DND-41 (cell line): Measurements from ENCODE around the gene MTG2.

ENCODE experiments used
- ATAC-seq: fragments of 200-7000 bp; cut with Tn5 transposase; 3 replicates; pipeline ENCODE4 v1.9.1; 2021; ENCODE audit warnings: low read depth; ENCODE audit not compliant: insufficient read depth
- DNase-seq: peaks from one replicate; pipeline ENCODE4 v3.0.0-alpha.2; 2020
- H2AFZ ChIP-seq: 2 replicates; pipeline ENCODE4 v1.6.0; 2012; ENCODE audit warnings: low read depth, low read length
- H3K27ac ChIP-seq: 2 replicates; pipeline ENCODE4 v1.5.1; 2012; ENCODE audit warnings: low read length, inconsistent platforms
- H3K27me3 ChIP-seq: fragments of 200-600 bp; sonication (generic); 2 replicates; pipeline ENCODE4 v1.6.0; 2012; ENCODE audit warnings: low read length, mild to moderate bottlenecking, inconsistent platforms; ENCODE audit not compliant: insufficient read depth, poor library complexity
- H3K36me3 ChIP-seq: 2 replicates; pipeline ENCODE4 v1.5.1; 2012; ENCODE audit warnings: low read length, inconsistent platforms; ENCODE audit not compliant: insufficient read depth
- H3K4me1 ChIP-seq: 2 replicates; pipeline ENCODE4 v1.5.1; 2012; ENCODE audit warnings: mild to moderate bottlenecking, low read length; ENCODE audit not compliant: insufficient read depth
- H3K4me2 ChIP-seq: 2 replicates; pipeline ENCODE4 v1.6.0; 2012; ENCODE audit warnings: mild to moderate bottlenecking, moderate library complexity, low read length, inconsistent platforms; ENCODE audit not compliant: insufficient read depth
- H3K4me3 ChIP-seq, 2 experiments: fragments of 200-600 bp in 1 of 2; shearing (Covaris generic) in 1 of 2; 2 replicates each; pipeline ENCODE4 v1.5.1; 2012 to 2016; ENCODE audit warnings: inconsistent platforms in 2 of 2, low read length in 2 of 2, mild to moderate bottlenecking in 2 of 2, low read depth in 1 of 2, moderate library complexity in 1 of 2
- H3K79me2 ChIP-seq: 2 replicates; pipeline ENCODE4 v1.6.0; 2012; ENCODE audit warnings: low read length, inconsistent platforms; ENCODE audit not compliant: insufficient read depth
- H3K9ac ChIP-seq: 2 replicates; pipeline ENCODE4 v1.6.0; 2012; ENCODE audit warnings: low read depth, mild to moderate bottlenecking, inconsistent platforms, low read length, moderate library complexity
- H3K9me3 ChIP-seq: 2 replicates; pipeline ENCODE4 v1.5.1; 2012; ENCODE audit warnings: low read length, moderate library complexity, mild to moderate bottlenecking, inconsistent platforms; ENCODE audit not compliant: insufficient read depth, severe bottlenecking
- H4K20me1 ChIP-seq: 2 replicates; pipeline ENCODE4 v1.6.0; 2012; ENCODE audit warnings: low read length; ENCODE audit not compliant: insufficient read depth
- EZH2 ChIP-seq: IDR thresholded peaks from 3 replicates; pipeline ENCODE4 v1.6.1; 2012; ENCODE audit warnings: borderline replicate concordance, low read depth, mild to moderate bottlenecking, moderate library complexity, low read length, inconsistent platforms; ENCODE audit not compliant: severe bottlenecking
- TF ChIP-seq, protein P1 (sequence below): IDR thresholded peaks from 2 replicates; pipeline ENCODE4 v1.5.1; 2012; ENCODE audit warnings: borderline replicate concordance, low read length, moderate library complexity, mild to moderate bottlenecking; ENCODE audit not compliant: poor library complexity, severe bottlenecking; ENCODE audit errors: extremely low read depth

MTG2 gene

DNA sequence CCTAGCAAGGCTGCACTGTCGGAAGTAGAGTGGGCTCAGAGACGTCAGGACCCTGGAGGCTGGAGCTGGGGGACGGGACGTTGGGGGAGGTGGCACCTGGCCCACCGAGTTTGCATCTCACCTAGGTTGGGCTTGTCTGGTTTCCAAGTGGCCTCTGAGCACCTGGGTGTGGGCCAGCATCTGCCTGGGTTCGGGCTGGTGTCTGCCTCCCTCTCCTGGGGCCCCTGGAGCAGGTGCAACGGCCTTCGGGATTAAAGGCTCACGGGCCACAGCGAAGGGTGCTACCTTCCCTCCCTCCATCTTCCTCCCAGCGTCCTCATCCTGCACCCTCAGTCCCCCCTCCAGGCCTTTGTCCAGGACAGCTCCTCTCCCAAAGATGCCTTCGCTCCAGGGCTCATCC, 31.2 kb downstream of the MTG2 start:
- DNase-seq (no peak), ATAC-seq (no peak)
- H3K27me3 ChIP-seq: peaks cover 3% of the 10 kb centered on the region
- H3K79me2 ChIP-seq: no peaks in the 10 kb centered on the region
- peaks cover 48% of the 10 kb centered on the region for H4K20me1 ChIP-seq
- H3K27ac ChIP-seq: no peak overlapping the region
- no peak for TF ChIP-seq EZH2
- TF ChIP-seq, protein P1, sequence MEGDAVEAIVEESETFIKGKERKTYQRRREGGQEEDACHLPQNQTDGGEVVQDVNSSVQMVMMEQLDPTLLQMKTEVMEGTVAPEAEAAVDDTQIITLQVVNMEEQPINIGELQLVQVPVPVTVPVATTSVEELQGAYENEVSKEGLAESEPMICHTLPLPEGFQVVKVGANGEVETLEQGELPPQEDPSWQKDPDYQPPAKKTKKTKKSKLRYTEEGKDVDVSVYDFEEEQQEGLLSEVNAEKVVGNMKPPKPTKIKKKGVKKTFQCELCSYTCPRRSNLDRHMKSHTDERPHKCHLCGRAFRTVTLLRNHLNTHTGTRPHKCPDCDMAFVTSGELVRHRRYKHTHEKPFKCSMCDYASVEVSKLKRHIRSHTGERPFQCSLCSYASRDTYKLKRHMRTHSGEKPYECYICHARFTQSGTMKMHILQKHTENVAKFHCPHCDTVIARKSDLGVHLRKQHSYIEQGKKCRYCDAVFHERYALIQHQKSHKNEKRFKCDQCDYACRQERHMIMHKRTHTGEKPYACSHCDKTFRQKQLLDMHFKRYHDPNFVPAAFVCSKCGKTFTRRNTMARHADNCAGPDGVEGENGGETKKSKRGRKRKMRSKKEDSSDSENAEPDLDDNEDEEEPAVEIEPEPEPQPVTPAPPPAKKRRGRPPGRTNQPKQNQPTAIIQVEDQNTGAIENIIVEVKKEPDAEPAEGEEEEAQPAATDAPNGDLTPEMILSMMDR: no peak
- no peaks in the 10 kb centered on the region for H3K36me3 ChIP-seq
- H2AFZ ChIP-seq: no peak overlapping the region
- H3K4me3 ChIP-seq: no peak overlapping the region
- H3K4me2 ChIP-seq: no peak overlapping the region
- no peak overlapping the region for H3K9ac ChIP-seq
- no peaks in the 10 kb centered on the region for H3K9me3 ChIP-seq
- H3K4me1 ChIP-seq: no peaks in the 10 kb centered on the region

GRCh38 chr20:62215020-62215990, 32.5 kb downstream of the MTG2 start:
- Histone ChIP-seq H3K27ac (no peak overlapping the region), H4K20me1 (peaks cover 45% of the 10 kb centered on the region), H2AFZ (no peak overlapping the region), H3K4me1 (peaks cover 3% of the 10 kb centered on the region), H3K4me2 (no peak overlapping the region), H3K4me3 (no peak overlapping the region), H3K9ac (no peak overlapping the region), H3K79me2 (no peaks in the 10 kb centered on the region), H3K27me3 (peaks cover 3% of the 10 kb centered on the region), H3K9me3 (no peaks in the 10 kb centered on the region), H3K36me3 (no peaks in the 10 kb centered on the region)
- no peak for DNase-seq
- no peak for TF ChIP-seq EZH2
- TF ChIP-seq, protein P1: no peak
- ATAC-seq: no peak

- Histone ChIP-seq H3K27me3 (peaks cover 4% of the 10 kb centered on the region), H3K9ac (no peak overlapping the region), H3K79me2 (no peaks in the 10 kb centered on the region), H3K9me3 (no peaks in the 10 kb centered on the region), H3K4me3 (no peak overlapping the region), H3K4me1 (peaks cover 6% of the 10 kb centered on the region), H2AFZ (no peak overlapping the region), H3K4me2 (no peak overlapping the region), H4K20me1 (peaks cover 49% of the 10 kb centered on the region), H3K27ac (no peak overlapping the region), H3K36me3 (no peaks in the 10 kb centered on the region)
- DNase-seq (no peak), ATAC-seq (no peak)
- TF ChIP-seq, protein P1: no peak
- no peak for TF ChIP-seq EZH2
These were observed 33.3 kb downstream of the MTG2 start for GRCh38 chr20:62215991-62216635.
